Islet of Langerhans (tissue), 1 donor: ENCODE results near the gene ARL4A.

Experiments used
- FAIRE-seq: peaks from one replicate; lab custom pipeline; 2011; peaks lifted over from hg19 to GRCh38; lab: Jason Lieb, UNC

The ARL4A gene

GRCh38 chr7:12703881-12704280 is 16.4 kb downstream of the ARL4A start:
- FAIRE-seq, result no peak

GRCh38 chr7:12705878-12706277 is 18.4 kb downstream of the ARL4A start:
- no peak for FAIRE-seq

- FAIRE-seq, result no peak
These were observed 19.6 kb downstream of the ARL4A start for GRCh38 chr7:12706900-12707536.

- FAIRE-seq, result no peak
These were observed 20.9 kb downstream of the ARL4A start for GRCh38 chr7:12708314-12708713.

GRCh38 chr7:12709726-12710502 is 22.5 kb downstream of the ARL4A start:
- FAIRE-seq, result no peak

GRCh38 chr7:12711124-12711523 is 23.7 kb downstream of the ARL4A start:
- no peak for FAIRE-seq

GRCh38 chr7:12712236-12712635 is 24.8 kb downstream of the ARL4A start:
- no peak for FAIRE-seq

GRCh38 chr7:12713625-12714378 is 26.4 kb downstream of the ARL4A start:
- FAIRE-seq, result no peak

- no peak for FAIRE-seq
These were observed 26.9 kb downstream of the ARL4A start for GRCh38 chr7:12714379-12714737.

- no peak for FAIRE-seq
These were observed 28.1 kb downstream of the ARL4A start for GRCh38 chr7:12715372-12716133.

- no peak for FAIRE-seq
These were observed 28.8 kb downstream of the ARL4A start for GRCh38 chr7:12716134-12716681.

- no peak for FAIRE-seq
These were observed 29.3 kb downstream of the ARL4A start for GRCh38 chr7:12716722-12717121.

- no peak for FAIRE-seq
These were observed 31.9 kb downstream of the ARL4A start for GRCh38 chr7:12719141-12719919.

- no peak for FAIRE-seq
These were observed 32.8 kb downstream of the ARL4A start for GRCh38 chr7:12719981-12720865.

- no peak for FAIRE-seq
These were observed 33.9 kb downstream of the ARL4A start for GRCh38 chr7:12721286-12721830.

- FAIRE-seq, result no peak
These were observed 34.7 kb downstream of the ARL4A start for GRCh38 chr7:12722136-12722535.

GRCh38 chr7:12722636-12723605 is 35.5 kb downstream of the ARL4A start:
- no peak for FAIRE-seq

- FAIRE-seq, result no peak
These were observed 38.3 kb downstream of the ARL4A start for GRCh38 chr7:12725575-12726316.
